Mucosa of descending colon (tissue), 3 donors: ENCODE data around the gene PACS2. TPM values are rescaled to one million over a fixed set of nuclear protein-coding genes. Genes with fewer than 3 reads are reported as not detected.

Source experiments
- ATAC-seq: fragments of 200-7000 bp; cut with Tn5 transposase; one replicate; pipeline ENCODE4 v1.9.1; 2020; ENCODE audit warnings: mild to moderate bottlenecking, moderate library complexity
- DNase-seq, 3 donors: peaks; one replicate each; pipeline ENCODE4 v3.0.0-alpha.2; 2020
- H3K36me3 ChIP-seq: fragments of 200-600 bp; one replicate; pipeline ENCODE4 v1.8.0; 2021; ENCODE audit warnings: low read depth, mild to moderate bottlenecking
- H3K4me1 ChIP-seq: fragments of 200-600 bp; one replicate; pipeline ENCODE4 v1.8.0; 2021; ENCODE audit warnings: low read depth, mild to moderate bottlenecking
- H3K4me3 ChIP-seq: fragments of 200-600 bp; one replicate; pipeline ENCODE4 v1.8.0; 2021; ENCODE audit warnings: mild to moderate bottlenecking
- H3K9me3 ChIP-seq: fragments of 200-600 bp; one replicate; pipeline ENCODE4 v1.8.0; 2021; ENCODE audit warnings: mild to moderate bottlenecking
- CTCF ChIP-seq: fragments of 200-600 bp; IDR thresholded peaks from one replicate; pipeline ENCODE4 v1.8.0; 2022; ENCODE audit warnings: antibody characterized with exemption, mild to moderate bottlenecking
- intact Hi-C, 2 donors: fragments of 100-400 bp; cut with DNase I in 1 of 2; cut with micrococcal nuclease in 1 of 2; formaldehyde crosslinking; loops; one replicate each; pipeline versions ENCODE4 v1.11.0 to v1.11.1; 2022; cut with DNase I, micrococcal nuclease
- total RNA-seq, 3 donors: library from RNA; stranded (reverse); fragmentation: NEBNext Ultra II Directional in 2 of 3; extraction: Animal tissue kit (Norgen Biotek cat#: 25700) in 2 of 3; gene quantifications; one replicate each; pipeline versions ENCODE4 v1.2.1 to v1.2.4, GENCODE V29; 2021 to 2023
- donor health status: DM: no; HTN: no; CAD: no; lungs with moderate emphysema.
- donor health status: DM: no; HTN: no; CAD: no.
- donor health status: DM: no; HTN: yes; CAD: no.

Gene PACS2
- total RNA-seq, 3 donors from 2014 or later = 71.7 to 84.3 (median 78.9) TPM

GRCh38 chr14:105393151-105393550 is 78.6 kb downstream of the PACS2 start:
- Histone ChIP-seq H3K4me3 (no peak overlapping the region), H3K4me1 (no peaks in the 10 kb centered on the region), H3K9me3 (no peaks in the 10 kb centered on the region), H3K36me3 (no peaks in the 10 kb centered on the region)
- intact Hi-C loops = no loop called here
- no peak for TF ChIP-seq CTCF
- DNase-seq (peak in 1 of 3 donors; percentile 46), ATAC-seq (no peak)

GRCh38 chr14:105394714-105395537 is 80.4 kb downstream of the PACS2 start:
- DNase-seq (peak in 2 of 3 donors; percentile 20 to 47), ATAC-seq (no peak)
- Histone ChIP-seq H3K36me3 (no peaks in the 10 kb centered on the region), H3K4me1 (peaks cover 10% of the 10 kb centered on the region), H3K4me3 (no peak overlapping the region), H3K9me3 (no peaks in the 10 kb centered on the region)
- TF ChIP-seq CTCF = no peak
- intact Hi-C loops = no loop called here

DNA sequence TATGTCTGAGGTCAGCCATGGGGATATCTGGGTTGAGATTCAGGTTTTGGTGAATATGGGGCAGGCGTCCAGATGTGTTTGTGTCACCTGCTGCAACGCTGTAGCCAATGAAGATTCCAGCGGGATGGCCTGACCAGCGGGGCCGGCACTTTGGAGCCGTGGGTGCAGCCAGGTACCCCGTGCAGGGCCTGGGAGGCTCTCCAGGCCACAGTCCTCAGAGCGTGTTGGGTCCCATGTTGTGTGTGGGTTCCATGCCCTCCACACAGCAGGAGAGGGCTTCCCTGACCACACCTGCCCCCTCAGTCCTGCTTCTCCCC is 80.9 kb downstream of the PACS2 start:
- peak in 1 of 3 donors; percentile 36 for DNase-seq
- H3K36me3 ChIP-seq = no peaks in the 10 kb centered on the region
- no peaks in the 10 kb centered on the region for H3K9me3 ChIP-seq
- H3K4me1 ChIP-seq = peaks cover 10% of the 10 kb centered on the region
- no peak for TF ChIP-seq CTCF
- no peak for ATAC-seq
- intact Hi-C loops = no loop called here
- H3K4me3 ChIP-seq = no peak overlapping the region

- ATAC-seq (no peak), DNase-seq (peak in 2 of 3 donors; percentile 45 to 57)
- no peaks in the 10 kb centered on the region for H3K9me3 ChIP-seq
- no peaks in the 10 kb centered on the region for H3K36me3 ChIP-seq
- intact Hi-C loops = no loop called here
- no peak overlapping the region for H3K4me3 ChIP-seq
- H3K4me1 ChIP-seq = peaks cover 10% of the 10 kb centered on the region
- TF ChIP-seq CTCF = no peak
These were observed 82.9 kb downstream of the PACS2 start for GRCh38 chr14:105397350-105397931.

DNA sequence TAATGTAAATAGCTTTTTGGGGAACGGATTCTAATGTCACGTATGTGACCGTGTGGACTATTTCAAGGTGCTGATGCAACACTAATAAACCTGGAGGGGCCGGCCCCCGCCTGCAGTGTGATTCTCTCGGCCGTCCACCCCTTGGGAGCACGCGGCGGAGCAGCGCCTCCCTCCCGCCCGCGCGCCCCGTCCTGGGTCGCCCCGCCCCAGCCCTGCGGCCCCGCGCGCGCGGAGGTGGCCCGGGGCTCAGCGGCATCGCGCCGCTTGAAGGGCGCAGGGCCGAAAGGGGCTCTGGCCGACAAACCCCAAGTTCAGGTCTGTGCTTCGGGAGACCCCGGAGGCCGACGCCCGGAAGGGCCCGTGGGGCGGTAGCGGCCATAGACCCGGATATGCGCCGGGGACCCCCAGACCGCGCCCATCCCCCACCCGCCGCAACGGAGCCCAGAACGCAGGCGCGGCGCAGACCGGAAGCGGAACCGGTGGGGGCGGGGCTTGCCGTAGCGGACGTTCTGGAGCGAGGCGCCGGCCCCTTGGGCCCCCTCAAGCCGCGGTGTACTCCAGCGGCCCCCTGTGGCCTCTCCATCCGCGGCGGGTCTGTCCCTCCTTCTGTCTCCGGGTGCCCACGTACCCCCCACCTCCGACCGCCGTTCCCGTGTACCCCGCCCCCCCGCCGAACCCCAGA is 83.6 kb downstream of the PACS2 start, which contains the start of gene TEX22:
TEX22 (plus strand) TSS at position 495 of the 682 bp plus-strand sequence. CDS start 803 bp downstream, outside the sequence.
- DNase-seq = peak; percentile 93 to 95 (median 94)
- intact Hi-C loops = no loop called here

More for the DNA sequence above, 83.6 kb downstream of the PACS2 start, which contains the start of gene TEX22:
- no peak for TF ChIP-seq CTCF
- Histone ChIP-seq H3K4me3 (peak within 1 kb of the TSS; percentile 63), H3K9me3 (no peaks in the 10 kb centered on the region), H3K4me1 (peaks cover 10% of the 10 kb centered on the region), H3K36me3 (no peaks in the 10 kb centered on the region)
- peak; percentile 95 for ATAC-seq
